ENCODE measurements around the gene MAVS.
"Not testable (repeated sequence)": the region's sequence is repeated elsewhere in the genome, so short reads cannot be mapped to it uniquely, and the experiment has no call there.

The MAVS gene

GRCh38 chr20:3857405-3857804 is 10.8 kb downstream of the MAVS start:
- peak; percentile 53 for DNase-seq

GRCh38 chr20:3858689-3859088 is 12.1 kb downstream of the MAVS start:
- DNase-seq = no peak

DNA sequence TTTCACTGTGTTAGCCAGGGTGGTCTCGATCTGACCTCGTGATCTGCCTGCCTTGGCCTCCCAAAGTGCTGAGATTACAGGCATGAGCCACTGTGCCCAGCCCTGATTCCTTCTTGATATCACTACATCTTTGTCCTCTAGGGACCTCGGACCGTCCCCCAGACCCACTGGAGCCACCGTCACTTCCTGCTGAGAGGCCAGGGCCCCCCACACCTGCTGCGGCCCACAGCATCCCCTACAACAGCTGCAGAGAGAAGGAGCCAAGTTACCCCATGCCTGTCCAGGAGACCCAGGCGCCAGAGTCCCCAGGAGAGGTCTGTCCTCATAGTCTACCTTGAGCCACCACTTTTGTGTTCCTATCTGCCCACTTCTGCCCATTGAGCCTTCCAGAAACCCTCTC is 14.6 kb downstream of the MAVS start:
- DNase-seq = no peak

DNA sequence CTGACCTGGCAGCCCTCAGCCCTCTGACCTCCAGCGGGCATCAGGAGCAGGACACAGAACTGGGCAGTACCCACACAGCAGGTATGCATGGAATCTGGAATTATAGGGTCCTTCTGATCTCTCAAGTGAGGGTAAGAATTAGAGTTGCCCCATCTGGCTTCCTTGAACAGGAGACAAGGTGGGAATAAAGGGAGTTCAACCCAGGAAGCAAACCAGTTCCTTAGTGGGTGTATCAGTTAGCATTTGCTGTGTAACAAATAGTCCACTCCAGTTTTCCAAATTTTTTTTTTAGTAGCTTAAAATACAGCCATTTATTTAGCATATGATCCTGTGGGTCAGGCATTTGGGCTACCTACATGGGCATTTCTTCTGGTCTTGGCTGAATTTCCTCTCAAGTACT is 15.7 kb downstream of the MAVS start:
- no peak for DNase-seq

- DNase-seq = no peak
Observed at GRCh38 chr20:3863317-3863716, 16.7 kb downstream of the MAVS start.

- no peak for DNase-seq
Observed at GRCh38 chr20:3864518-3864917, 17.9 kb downstream of the MAVS start.

GRCh38 chr20:3865152-3865886 is 18.7 kb downstream of the MAVS start:
- no peak for DNase-seq

DNA sequence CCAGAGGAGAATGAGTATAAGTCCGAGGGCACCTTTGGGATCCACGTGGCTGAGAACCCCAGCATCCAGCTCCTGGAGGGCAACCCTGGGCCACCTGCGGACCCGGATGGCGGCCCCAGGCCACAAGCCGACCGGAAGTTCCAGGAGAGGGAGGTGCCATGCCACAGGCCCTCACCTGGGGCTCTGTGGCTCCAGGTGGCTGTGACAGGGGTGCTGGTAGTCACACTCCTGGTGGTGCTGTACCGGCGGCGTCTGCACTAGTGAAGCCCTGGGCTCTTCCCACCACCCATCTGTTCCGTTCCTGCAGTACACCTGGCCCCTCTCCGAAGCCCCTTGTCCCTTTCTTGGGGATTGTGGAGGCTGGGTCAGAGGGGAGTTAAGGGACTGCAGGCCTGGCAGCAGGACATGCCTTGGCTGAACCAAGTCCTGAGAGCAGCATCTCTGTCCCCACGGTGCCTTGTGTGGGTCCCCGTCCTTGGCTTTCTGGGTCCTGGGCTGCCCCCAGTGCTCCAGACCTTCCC is 19.3 kb downstream of the MAVS start:
- DNase-seq = no peak

DNA sequence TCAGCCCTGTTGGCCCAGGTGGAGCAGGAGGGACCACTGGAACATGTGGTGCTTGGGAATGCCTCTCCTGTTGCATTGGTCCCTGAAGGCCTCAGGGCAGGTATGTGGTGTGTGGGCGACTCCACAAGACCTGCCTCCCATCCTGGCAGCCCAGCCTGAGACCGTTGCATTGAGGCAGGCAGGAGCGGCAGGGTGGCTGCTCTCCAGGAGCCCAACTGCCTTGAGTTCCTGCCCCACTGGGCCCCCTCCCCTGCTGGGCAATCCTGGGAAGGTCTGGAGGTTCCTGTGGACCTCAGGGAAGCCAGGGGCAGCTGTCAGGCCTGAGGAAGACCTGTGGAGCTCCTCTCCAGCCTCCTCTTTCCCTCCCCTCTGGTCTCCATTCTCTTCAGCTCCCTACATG is 19.8 kb downstream of the MAVS start:
- no peak for DNase-seq

- no peak for DNase-seq
Observed at GRCh38 chr20:3867802-3868201, 21.2 kb downstream of the MAVS start.

- DNase-seq = no peak
Observed at GRCh38 chr20:3869839-3870634, 23.4 kb downstream of the MAVS start.

GRCh38 chr20:3871550-3872265 is 25.1 kb downstream of the MAVS start:
- no peak for DNase-seq

- no peak for DNase-seq
Observed at GRCh38 chr20:3873507-3873906, 26.9 kb downstream of the MAVS start.

- DNase-seq = no peak
Observed at GRCh38 chr20:3874194-3874844, 27.7 kb downstream of the MAVS start.

GRCh38 chr20:3875378-3875974 is 28.8 kb downstream of the MAVS start:
- DNase-seq = no peak

GRCh38 chr20:3876000-3876399 is 29.4 kb downstream of the MAVS start:
- no peak for DNase-seq

DNA sequence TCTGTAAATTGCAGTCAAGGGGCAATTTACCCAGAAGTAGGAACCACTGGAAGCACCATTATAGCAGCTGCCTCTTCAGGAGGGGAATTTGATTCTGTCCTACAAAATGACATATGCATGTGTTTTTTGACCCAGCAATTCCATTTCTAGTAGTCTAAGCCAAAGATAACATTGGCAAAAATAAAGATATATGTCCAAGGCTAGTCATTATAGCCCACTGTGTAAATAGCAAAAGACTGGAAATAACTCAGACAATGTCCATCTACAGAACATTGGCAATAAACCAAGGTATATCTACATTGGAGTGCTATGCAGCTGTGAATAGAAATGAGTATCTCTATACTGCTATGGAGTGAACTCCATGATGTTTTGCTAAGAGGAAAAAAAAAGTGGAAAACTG is 30.0 kb downstream of the MAVS start:
- DNase-seq = no peak

- DNase-seq = not testable (repeated sequence)
Observed at GRCh38 chr20:3878921-3879274, 32.3 kb downstream of the MAVS start.

GRCh38 chr20:3885715-3886114 is 39.1 kb downstream of the MAVS start:
- DNase-seq = no peak

GRCh38 chr20:3887876-3888620 is 41.4 kb downstream of the MAVS start:
- no peak for DNase-seq

GRCh38 chr20:3888622-3889488 is 42.2 kb downstream of the MAVS start, which contains the start of gene PANK2:
Gene PANK2 (plus strand): TSS chr20:3889387.
- peak; percentile 93 for DNase-seq

Data from NCI-H1417 treated with DMSO at 0.1 percent for 48 hours (cell line).